ENCODE results near the gene AKR1E2.
"Not testable (repeated sequence)": the region's sequence is repeated elsewhere in the genome, so short reads cannot be mapped to it uniquely, and the experiment has no call there.

AKR1E2 gene

GRCh38 chr10:4815646-4816180 lies 10.3 kb upstream of the AKR1E2 start:
- not testable (repeated sequence) for DNase-seq

DNA sequence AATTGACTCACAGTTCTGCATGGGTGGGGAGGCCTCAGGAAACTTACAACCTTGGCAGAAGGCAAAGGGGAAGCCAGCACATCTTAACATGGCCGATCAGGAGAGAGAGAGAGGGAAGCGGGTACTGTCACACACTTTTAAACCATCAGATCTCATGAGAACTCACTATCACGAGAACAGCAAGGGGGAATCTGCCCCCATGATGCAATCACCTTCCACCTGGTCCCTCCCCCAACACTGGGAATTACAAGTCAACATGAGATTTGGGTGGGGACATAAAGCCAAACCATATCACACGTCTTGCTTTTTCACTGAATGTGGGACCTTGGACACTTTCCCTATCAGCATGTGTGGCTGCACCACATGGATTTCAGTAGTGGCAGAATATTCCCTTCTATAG lies 9.0 kb upstream of the AKR1E2 start:
- no peak for DNase-seq

DNA sequence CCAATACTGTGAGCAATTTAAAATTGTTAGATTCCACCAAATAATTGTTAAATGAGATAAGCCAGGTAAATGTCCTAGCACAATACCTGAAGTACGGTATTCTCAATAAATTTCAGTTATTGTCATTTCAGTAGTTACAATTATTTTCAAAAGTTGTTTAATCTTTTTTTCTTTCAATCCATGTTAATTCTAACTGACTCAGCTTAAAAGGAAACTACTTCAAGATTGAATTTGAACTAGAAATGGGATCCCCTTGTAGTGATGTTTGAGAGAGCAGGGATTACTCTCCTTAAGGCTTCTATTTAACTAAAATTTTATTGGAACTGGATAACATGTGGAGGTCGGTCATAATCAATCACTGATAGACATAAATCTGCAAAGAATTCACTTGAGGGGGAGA lies 6.9 kb upstream of the AKR1E2 start:
- DNase-seq, result no peak

DNA sequence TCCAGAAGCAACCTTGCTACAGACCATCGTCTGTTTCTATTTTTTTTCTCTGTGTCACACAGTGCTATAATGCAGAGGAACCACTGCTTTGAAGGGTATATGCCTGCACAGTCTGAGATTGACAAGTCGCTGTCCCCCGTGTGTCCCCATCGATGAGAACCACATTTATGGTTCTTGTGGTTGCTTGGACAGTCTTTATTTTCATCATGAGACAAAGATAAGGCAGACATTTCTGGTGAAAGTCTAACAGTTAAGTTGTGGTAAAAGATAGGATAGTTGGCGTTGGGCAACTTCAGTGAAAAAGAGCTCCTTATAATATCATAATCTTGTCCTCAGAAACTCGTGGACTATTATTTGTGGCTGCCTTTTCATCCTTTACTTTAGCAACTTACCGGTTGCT lies 6.3 kb upstream of the AKR1E2 start:
- DNase-seq, result no peak

DNA sequence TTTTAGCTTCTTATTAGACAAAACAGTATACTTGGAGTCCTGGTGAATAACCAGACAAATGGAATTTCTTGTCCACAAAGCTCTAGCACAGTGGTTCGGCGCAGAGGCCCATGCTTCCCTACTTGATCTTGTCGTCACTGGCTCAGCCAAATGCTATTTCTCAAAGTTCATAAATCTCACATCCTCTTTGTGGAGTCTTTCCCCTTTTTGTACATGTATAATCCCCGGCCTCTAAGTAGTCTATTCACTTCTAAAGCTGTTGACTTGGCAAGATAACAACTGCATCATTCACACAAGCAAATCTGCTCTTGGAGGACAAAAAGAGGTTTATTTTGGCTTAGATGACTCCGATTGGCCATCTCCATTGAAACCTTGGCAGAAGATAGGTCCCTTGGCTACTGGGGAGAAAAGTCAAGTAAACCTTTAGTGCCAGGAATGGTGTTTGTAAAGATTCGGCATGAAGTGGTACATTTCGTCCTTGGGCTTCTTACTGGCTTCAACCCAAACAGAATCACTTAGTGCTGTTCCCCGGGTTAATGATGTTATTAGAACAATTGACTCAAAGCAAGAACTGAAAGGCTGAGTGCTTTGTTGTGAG lies 5.1 kb upstream of the AKR1E2 start:
- no peak for DNase-seq

GRCh38 chr10:4822208-4822607 lies 3.8 kb upstream of the AKR1E2 start:
- DNase-seq, result no peak

DNA sequence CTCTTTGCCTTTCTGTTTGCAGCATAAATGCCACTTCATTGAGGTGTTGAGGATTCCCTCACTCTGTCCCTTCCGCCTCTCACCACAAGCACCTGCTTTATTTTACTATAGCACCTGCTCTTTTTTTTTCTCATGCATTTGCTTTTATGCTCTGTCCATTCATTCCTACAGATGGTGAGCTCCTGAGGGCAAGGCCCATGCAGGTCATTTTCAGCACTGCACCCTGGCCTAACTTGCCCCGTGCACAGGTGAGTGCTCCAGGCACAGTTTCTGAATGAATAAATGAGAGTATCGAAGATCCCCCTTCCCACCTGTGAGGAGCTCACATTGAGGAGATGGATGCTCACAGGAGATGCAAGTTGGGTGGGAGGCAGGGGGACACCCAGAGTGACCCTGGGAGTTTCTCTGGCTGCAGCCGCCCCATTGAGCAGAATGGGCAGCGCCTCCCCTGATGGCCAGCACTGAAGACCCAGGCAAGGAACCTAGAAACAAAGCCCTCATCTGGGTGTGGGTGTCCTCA lies 1.2 kb upstream of the AKR1E2 start:
- no peak for DNase-seq

- DNase-seq, result no peak
Observed at GRCh38 chr10:4825456-4825867, 545 bp upstream of the AKR1E2 start.

DNA sequence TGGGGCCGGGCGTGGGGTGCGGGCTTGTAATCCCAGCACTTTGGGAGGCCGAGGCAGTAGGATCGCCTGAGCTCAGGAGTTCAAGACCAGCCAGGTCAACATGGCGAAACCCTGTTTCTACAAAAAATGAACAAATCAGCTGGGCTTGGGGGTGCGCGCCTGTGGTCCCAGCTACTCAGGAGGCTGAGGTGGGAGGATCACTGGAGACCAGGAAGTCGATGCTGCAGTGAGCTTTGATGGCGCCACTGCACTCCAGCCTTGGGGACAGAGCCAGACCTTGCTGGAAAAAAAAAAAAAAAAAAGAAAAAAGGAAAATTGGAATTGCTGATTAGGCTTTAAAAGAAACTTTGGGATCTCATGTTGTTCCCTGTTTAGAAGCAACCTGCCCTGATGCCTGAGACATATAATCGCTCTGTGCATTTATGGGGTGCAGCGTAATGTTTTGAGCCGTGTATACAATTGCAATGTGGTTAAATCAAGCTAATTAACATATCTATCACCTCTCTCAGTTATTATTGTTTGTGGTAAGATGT lies 851 bp downstream of the AKR1E2 start:
- DNase-seq, result no peak

DNA sequence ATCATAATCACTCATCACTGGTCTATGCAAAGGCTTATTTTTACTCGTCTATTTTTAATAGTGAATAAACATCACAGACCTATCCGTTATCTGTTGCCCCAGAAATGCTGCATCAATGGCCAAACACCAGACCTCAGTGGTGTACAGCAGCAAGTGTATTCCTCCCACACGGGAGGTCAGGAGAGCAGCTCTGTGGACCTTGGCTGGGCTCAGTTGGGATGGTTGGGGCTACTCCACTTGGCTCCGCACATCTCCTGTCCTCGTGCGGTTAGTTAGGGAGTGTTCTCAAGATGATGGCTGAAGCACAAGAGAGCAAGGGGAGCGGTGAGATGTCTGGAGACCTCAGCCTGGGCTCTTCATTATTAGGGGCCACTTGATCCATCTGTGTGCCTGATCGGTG lies 2.0 kb downstream of the AKR1E2 start:
- DNase-seq, result no peak

- no peak for DNase-seq
Observed at GRCh38 chr10:4830551-4830950, 4.5 kb downstream of the AKR1E2 start.

DNA sequence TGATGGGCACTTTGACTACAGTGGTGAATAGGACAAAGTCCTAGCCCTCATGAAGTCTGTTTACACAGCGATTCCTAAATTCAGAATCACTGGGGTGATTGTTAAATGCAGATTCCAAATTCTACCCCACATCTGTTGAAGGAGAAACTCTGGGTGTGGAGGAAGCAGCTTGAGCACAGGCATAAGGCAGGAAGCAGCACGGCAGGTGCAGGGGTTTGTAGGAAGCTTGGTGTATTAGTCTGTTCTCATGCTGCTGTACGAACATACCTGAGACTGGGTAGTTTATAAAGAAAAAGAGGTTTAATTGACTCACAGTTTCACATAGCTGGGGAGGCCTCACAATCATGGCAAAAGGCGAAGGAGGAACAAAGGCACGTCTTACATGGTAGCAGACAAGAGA lies 5.1 kb downstream of the AKR1E2 start:
- no peak for DNase-seq

DNA sequence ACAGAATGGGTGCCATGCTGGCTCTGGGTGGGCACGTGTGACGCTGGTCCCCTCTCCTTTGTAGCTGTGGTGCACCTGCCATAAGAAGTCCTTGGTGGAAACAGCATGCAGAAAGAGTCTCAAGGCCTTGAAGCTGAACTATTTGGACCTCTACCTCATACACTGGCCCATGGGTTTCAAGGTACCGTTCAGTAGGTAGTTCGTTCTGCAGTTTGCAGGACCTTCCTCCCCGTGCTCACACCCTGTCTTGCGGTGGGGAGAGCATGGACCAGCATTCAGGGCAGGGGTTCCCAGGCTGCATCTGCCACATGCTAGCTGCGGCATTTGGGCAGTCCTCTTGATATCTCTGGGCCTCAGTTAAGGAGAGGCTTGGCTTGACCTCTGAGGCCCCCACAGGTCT lies 7.3 kb downstream of the AKR1E2 start:
- DNase-seq, result no peak

DNA sequence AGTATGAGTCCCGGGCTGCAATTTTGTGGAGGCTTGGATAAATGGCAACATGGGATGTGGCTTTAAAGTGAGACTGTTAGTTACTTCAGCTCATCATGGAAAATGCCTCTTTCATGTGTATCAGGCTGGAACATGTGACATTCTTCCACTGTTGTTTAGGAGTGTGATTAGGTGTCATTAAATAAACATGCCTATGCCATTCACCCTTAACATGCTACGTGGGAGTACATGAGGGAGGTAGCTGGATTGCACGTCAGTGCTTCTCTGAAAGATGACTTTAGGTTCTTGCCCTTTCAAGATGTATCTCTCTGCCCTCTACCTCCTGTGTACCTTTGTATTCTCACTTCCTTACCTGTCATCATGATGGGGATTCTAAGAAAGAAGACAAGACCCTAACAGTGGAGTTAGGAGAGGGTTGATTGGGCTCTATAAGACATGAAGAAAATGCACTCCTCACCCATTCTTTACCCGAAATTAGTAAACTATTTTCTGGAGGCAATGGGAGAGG lies 8.9 kb downstream of the AKR1E2 start:
- DNase-seq, result no peak

DNA sequence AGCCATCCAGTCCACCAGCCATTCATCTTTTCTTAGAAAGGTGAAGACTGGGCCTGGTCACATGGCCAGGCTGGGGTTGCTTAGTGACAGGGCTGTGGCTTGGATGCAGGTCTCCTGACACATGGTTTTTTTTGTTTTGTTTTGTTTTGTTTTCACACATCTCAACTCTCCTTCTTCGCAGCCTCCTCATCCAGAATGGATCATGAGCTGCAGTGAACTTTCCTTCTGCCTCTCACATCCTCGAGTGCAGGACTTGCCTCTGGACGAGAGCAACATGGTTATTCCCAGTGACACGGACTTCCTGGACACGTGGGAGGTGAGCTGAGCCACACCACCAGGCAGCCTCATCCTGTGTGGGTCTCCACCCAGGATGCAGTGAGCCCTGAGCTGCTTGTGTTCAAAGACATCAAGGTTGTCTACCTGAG lies 9.5 kb downstream of the AKR1E2 start:
- DNase-seq, result no peak

- DNase-seq, result no peak
Observed at GRCh38 chr10:4836416-4836969, 10.5 kb downstream of the AKR1E2 start.

DNA sequence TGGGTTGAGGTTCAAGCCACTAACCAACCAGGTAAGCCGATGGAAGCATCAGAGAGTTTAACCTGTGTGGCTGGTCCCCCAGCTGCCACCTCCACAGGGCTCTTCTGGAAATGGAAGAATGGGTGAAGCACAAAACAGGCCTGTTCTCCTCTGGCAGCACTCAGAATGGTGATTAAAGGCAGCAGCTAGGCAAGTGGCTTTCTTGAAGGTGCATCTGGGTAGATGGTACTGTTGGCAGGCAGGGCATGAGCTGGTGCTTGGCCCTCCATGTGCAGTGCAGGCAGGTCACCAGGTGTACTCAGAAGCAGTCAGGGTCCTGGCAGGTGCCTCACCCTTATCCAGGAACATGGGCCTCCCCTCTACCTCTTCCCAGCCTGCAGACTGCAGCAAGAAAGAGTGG lies 11.5 kb downstream of the AKR1E2 start:
- DNase-seq, result no peak

DNA sequence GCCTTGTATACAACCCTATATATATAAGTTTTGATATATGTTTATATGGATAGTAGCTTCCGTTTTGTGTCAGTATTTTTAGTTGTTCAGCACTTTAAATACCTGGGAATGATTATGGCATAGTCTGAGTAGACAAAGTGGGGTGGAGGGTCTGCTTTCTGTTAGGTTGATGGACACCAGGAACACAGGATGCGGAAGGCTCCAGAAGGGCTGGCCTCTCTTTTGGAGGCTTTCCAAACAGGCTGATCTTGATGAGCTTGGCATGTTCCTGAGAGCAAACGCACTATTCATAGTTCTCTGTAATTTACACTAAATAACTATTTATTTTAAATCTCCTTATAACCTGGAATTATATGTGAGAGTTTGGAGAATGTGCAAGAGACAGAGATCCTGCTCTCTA lies 12.7 kb downstream of the AKR1E2 start:
- DNase-seq, result no peak

- no peak for DNase-seq
Observed at GRCh38 chr10:4839353-4839752, 13.3 kb downstream of the AKR1E2 start.

GRCh38 chr10:4840151-4840550 lies 14.1 kb downstream of the AKR1E2 start:
- no peak for DNase-seq

DNA sequence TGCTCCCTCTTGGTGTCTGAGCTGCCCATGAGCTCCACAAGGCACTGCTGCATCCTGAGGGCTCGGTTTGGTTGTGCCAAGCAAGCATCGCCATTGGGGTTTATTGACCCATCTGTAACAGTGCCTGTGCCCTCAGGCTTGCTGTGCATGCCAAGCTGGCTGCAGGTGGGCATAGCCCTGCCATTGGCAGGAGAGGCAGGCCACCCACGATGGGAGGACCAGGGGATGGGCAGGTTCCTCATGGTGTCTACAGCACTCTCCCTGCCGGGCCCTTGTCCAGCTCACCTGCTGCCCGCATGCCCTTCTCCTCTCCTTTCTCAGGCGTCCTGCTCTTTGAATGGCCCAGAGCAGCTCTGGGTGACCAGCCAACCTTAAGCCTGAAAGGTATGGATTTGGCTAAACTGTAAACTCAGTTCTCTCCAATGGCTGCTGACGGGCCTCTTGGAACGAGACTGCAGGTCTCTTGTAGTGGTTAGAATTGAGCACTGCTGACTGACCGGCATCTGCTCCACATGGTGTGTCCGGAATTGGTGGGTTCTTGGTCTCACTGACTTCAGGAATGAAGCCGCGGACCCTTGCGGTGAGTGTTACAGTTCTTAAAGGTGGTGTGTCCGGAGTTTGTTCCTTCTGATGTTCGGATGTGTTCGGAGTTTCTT lies 17.6 kb downstream of the AKR1E2 start:
- no peak for DNase-seq

DNA sequence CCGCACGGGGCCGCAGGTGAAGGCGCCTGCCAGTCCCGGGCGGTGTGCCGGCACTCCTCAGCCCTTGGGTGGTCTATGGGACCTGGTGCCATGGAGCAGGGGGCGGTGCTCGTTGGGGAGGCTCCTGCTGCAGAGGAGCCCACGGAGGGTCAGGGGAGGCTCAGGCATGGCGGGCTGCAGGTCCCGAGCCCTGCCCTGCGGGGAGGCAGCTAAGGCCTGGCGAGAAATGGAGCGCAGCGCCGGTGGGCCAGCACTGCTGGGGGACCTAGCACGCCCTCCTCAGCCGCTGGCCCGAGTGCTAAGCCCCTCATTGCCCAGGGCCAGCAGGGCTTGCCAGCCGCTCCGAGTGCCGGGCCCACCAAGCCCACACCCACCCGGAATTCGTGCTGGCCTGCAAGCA lies 18.9 kb downstream of the AKR1E2 start:
- no peak for DNase-seq

- DNase-seq, result no peak
Observed at GRCh38 chr10:4845766-4846165, 19.8 kb downstream of the AKR1E2 start.

- no peak for DNase-seq
Observed at GRCh38 chr10:4846775-4847174, 20.8 kb downstream of the AKR1E2 start.

Data from NCI-H187 (cell line).